Activated naive CD4-positive, alpha-beta T cell (primary cell): ENCODE data around the gene PGM5.

Source experiments
- DNase-seq, 4 experiments: peaks; one replicate each; lab custom pipeline; 2025; lab: John Stamatoyannopoulos, UW

PGM5 gene

GRCh38 chr9:68496356-68496755, 139.9 kb downstream of the PGM5 start:
- no peak for DNase-seq

DNA sequence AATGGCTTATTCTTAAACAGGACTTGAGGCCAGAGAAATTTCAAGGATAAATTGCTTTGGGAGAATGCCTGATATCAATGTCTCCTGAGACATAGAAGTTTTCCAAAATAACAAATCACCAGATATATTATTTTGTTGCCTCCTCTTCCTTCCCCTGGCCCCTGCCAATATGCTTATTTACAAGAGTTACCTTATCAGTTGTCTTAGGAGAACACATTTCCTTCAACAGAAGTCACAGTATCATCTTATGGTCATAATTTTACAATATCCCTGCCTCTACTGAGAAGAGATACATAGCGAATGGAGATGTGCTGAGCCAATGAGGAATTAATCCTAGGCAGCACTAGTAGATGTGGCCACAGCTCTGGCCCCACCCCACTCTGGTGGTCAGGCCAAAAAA, 141.2 kb downstream of the PGM5 start:
- no peak for DNase-seq

- no peak for DNase-seq
These were observed 142.4 kb downstream of the PGM5 start for GRCh38 chr9:68498816-68499215.

- no peak for DNase-seq
These were observed 144.3 kb downstream of the PGM5 start for GRCh38 chr9:68500457-68501381.

DNA sequence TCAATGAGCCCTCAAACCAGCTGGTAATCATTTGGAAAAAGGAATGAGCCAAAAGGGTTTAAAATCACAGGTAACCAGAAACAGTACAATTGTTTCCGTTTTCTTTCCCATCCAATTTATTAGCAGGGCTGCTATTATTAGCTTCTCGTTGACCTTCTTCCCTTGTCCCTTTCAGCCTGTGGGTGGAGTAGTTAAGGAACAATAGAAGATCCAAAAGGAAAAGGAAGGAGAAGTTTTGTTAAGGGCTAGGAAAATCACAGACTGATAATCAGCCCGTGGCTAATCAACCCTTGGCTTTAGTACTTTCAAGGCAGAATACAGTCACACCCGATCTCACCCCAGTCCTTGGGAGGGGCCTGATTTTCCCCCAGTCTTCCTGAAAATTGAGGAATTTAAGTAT, 145.9 kb downstream of the PGM5 start:
- DNase-seq, result no peak

- no peak for DNase-seq
These were observed 149.4 kb downstream of the PGM5 start for GRCh38 chr9:68505681-68506409.

GRCh38 chr9:68506551-68506950, 150.1 kb downstream of the PGM5 start:
- no peak for DNase-seq

GRCh38 chr9:68507130-68507805, 150.9 kb downstream of the PGM5 start:
- DNase-seq, result no peak

DNA sequence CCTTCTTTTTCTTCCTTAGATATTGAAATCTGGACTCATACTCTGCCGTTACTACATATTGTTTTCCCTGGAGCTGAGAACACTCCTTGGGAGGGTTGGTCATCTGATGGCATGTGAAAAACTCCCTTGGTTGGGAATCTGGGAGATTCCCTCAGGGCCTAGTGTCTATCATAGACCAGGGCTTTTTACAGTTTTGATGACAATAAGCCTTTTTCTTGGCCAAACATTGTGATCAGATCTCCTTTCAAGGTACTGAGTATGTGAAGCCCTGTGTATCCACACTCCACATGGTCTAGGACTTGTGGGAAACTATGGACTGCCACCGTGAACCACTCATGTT, 151.4 kb downstream of the PGM5 start:
- no peak for DNase-seq

DNA sequence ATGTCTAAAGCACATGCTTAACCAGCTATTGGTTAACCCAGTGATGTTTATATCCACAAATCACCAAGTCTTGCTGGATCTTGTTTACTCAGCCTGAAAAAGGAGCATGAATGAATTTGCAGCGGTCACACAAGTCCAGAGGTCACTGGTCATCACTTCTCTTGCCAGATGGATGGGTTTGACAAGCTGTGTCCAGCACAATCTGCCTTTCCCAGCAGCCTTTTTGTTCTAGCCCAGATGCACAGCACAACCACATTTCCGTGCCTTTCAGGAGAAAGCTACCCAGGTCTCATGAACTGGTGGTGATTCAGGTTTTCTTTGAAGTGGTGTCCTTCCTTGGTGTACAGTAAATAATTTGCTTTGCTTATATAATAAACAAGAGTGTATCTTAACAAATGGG, 152.1 kb downstream of the PGM5 start:
- no peak for DNase-seq

DNA sequence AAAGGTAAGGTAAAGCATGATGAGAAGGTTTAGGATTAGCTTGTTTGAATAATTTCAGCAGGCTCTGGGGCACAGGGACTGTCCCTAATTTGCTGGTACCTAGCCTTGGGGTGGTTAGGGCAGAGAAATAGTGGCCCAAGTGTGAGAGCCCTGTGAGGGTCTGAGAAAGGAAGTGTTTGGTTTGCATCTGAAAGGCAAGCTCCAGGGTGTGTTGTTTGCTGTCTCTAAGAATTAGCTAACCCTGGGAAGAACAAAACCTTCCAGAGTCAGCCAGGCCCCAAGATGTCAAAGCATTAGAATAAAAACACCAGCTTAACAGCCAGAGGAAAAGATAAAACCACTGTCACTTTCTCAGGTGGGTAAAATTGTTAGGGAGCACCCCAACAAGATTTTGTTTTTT, 153.3 kb downstream of the PGM5 start:
- no peak for DNase-seq

DNA sequence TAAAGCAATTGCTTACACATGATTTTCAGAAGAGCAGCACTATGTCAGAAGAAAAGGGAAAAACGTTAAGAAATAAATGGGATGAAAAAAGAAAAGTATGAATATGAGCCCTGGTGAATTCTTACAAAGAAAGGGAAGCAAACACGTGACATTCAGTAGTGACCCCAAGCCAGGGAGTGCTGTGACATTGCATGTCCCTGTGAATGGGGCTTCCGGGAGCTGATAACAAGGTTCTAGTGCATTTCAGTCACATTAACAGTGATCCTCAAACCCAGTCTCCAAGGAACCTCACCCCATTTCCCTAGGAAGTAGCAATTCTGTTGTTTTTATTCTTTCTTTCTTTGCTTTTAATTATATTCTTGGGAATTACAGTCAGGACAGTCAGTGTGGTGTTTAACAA, 157.0 kb downstream of the PGM5 start:
- DNase-seq, result no peak

DNA sequence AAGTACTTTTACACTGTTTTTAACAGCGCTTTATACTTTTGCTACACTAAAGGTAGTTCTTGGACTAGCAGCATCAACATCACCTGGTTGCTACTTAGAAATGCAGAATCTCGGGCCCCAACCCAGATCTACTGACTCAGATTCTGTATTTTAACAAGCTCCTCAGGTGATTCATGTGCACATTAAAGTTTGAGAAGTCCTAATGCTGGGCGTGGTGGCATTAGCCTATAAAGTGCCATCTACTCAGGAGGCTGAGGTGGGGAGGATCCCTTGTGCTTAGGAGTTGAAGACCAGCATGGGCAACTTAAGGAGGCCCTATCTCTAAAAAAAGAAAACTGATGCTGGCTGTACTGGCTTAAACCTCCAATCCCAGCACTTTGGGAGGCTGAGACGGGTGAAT, 157.6 kb downstream of the PGM5 start:
- no peak for DNase-seq

DNA sequence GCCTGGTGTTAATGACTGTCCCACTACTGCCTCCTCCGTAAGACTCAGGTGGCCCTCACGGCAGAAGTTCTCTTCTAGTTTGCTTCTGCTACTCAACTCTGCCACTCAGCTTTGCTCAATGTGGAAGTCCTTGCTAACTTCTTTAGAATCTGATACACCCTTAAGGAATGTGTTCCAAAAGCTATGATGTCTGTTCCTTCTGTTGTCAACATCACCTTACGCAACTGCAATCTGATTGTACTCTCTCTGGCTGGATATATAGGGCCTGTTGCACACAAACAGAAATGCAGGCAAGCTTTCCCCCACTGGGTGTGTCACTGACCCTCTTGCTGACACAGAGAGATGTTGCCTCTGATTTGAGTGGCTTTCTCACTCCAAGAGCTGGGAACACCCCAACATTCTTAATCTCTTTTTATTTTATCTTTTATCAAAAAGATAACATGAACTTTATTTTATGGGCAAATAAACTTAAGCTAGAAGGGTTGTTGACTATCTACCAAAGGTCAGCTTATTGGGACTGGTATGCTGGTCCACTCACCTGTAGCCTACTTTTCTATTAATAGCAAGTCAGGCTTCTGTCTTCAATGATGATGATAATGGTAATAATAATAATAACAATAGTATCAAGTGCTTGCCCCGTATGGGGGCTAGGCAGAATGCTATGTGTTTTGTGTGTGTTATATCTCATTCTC, 159.1 kb downstream of the PGM5 start:
- DNase-seq, result no peak

DNA sequence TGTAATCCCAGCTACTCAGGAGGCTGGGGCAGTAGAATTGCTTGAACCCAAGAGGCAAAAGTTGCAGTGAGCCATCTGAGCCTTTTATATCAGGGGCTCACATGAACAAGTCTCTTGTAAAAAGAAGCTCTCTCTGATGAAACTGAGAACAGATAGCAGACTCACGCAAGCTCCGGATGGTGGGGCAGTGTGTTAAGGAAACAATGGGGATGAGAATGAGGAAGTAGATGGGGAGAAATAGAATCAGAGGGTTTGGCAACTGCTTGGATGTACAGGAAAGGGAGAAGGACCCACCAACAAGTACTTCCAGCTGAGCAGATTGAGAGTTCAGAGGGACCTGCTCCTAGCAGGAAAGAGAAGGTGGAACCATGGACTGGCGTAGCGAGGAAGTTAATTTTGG, 165.7 kb downstream of the PGM5 start:
- DNase-seq, result no peak

GRCh38 chr9:68522954-68523353, 166.5 kb downstream of the PGM5 start:
- DNase-seq, result no peak

DNA sequence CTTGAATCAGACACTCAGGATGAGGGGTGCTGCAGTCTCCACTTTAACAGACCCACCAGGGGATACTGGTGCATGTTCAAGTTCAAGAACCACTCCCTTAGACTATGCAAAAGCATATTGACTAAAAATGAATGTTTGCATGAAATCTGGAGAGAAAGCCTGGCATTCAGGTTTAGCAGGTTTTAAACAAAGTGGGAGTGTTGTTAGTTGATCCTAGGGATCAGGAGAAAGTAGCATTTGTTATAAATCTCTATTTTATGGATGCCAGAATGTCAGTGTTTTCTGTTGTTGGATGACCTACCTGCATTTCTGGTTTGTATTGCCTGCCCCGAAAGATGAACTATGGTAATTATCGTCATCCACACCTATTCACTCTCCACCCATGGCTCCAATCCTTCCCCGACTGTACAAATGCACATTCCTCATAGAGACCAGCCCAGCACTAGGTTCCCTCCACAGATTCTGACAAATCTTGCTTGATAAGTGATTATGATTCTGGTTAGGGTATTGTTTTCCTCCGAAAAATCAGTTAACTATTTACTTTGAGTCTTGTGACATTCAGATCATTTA, 167.0 kb downstream of the PGM5 start:
- no peak for DNase-seq

DNA sequence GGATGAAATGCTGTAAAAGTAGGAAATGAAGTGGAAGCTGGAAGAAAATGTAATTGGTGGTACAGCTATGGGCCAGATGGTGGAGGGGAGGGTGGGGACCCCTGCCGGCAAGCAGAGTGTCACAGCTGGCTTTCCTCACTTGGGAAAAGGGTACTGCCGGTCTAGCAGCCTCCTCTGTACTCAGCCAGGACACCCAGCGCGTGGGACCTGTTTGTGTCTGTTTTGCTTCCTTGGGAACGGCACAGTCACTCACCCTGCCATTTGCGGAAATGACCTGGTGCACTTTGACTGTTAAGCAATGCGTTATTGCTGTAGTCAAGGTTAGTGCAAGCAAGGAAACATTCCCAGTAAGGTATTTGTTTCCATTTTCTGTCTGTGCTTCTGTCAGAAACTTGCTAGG, 174.2 kb downstream of the PGM5 start:
- DNase-seq, result no peak

GRCh38 chr9:68532131-68532530, 175.7 kb downstream of the PGM5 start:
- DNase-seq, result no peak

GRCh38 chr9:68533678-68534077, 177.3 kb downstream of the PGM5 start:
- DNase-seq, result no peak

- no peak for DNase-seq
These were observed 180.6 kb downstream of the PGM5 start for GRCh38 chr9:68536876-68537615.

- DNase-seq, result no peak
These were observed 181.1 kb downstream of the PGM5 start for GRCh38 chr9:68537616-68537880.
